Mesenchymal stem cell (in vitro differentiated cells and primary cell): ENCODE data around the gene COPS2.
"Not testable (repeated sequence)": the region's sequence is repeated elsewhere in the genome, so short reads cannot be mapped to it uniquely, and the experiment has no call there.

ENCODE experiments used
- DNase-seq: peaks from one replicate; pipeline ENCODE4 v3.0.0-alpha.2; 2013
- H2AFZ ChIP-seq: one replicate; pipeline ENCODE4 v1.6.1; 2013; ENCODE audit warnings: low read depth, mild to moderate bottlenecking, control low read depth, inconsistent platforms, low read length, moderate library complexity
- H2AK5ac ChIP-seq: 2 replicates; pipeline ENCODE4 v1.6.1; 2013; ENCODE audit warnings: low read length, moderate library complexity, mild to moderate bottlenecking, inconsistent platforms; ENCODE audit not compliant: severe bottlenecking
- H2BK120ac ChIP-seq: one replicate; pipeline ENCODE4 v1.6.1; 2013; ENCODE audit warnings: low read depth, mild to moderate bottlenecking, inconsistent platforms, low read length, moderate library complexity
- H2BK12ac ChIP-seq, 2 experiments: one replicate each; pipeline ENCODE4 v1.6.1; 2013; ENCODE audit warnings: inconsistent platforms in 2 of 2, low read length in 2 of 2, mild to moderate bottlenecking in 2 of 2, moderate library complexity in 2 of 2, control low read depth in 1 of 2
- H2BK15ac ChIP-seq: one replicate; pipeline ENCODE4 v1.6.1; 2013; ENCODE audit warnings: mild to moderate bottlenecking, low read depth, inconsistent platforms; ENCODE audit not compliant: poor library complexity, severe bottlenecking
- H2BK5ac ChIP-seq: 2 replicates; pipeline ENCODE4 v1.6.1; 2013; ENCODE audit warnings: low read depth, mild to moderate bottlenecking, low read length, control low read depth, inconsistent platforms; ENCODE audit not compliant: poor library complexity, severe bottlenecking
- H3K14ac ChIP-seq, 2 experiments: one replicate each; pipeline ENCODE4 v1.6.1; 2013; ENCODE audit warnings: inconsistent platforms in 2 of 2, low read length in 2 of 2, control low read depth in 1 of 2, mild to moderate bottlenecking in 1 of 2, moderate library complexity in 1 of 2
- H3K18ac ChIP-seq, 2 experiments: one replicate each; pipeline ENCODE4 v1.6.1; 2013; ENCODE audit warnings: inconsistent platforms in 2 of 2, low read length in 2 of 2, control low read depth in 1 of 2, low read depth in 1 of 2, mild to moderate bottlenecking in 1 of 2
- H3K23ac ChIP-seq, 2 experiments: one replicate each; pipeline ENCODE4 v1.6.1; 2013; ENCODE audit warnings: inconsistent platforms in 2 of 2, low read length in 2 of 2, mild to moderate bottlenecking in 2 of 2, moderate library complexity in 2 of 2, control low read depth in 1 of 2
- H3K27ac ChIP-seq: 2 replicates; pipeline ENCODE4 v1.5.1; 2013; ENCODE audit warnings: mild to moderate bottlenecking, moderate library complexity, low read length, control low read depth, inconsistent platforms; ENCODE audit not compliant: poor library complexity, severe bottlenecking
- H3K27me3 ChIP-seq, 2 experiments: 2 replicates each; pipeline versions ENCODE4 v1.6.1 to v1.7.0; 2013; ENCODE audit warnings: low read length in 2 of 2, mild to moderate bottlenecking in 2 of 2, moderate library complexity in 2 of 2, control low read depth in 1 of 2, inconsistent platforms in 1 of 2; ENCODE audit not compliant: control insufficient read depth in 1 of 2, insufficient read depth in 1 of 2
- H3K36me3 ChIP-seq, 2 experiments: 2 replicates each; pipeline versions ENCODE4 v1.6.1 to v1.7.0; 2013; ENCODE audit warnings: low read length in 2 of 2, control low read depth in 1 of 2, inconsistent platforms in 1 of 2, low read depth in 1 of 2, mild to moderate bottlenecking in 1 of 2; ENCODE audit not compliant: insufficient read depth in 2 of 2, control insufficient read depth in 1 of 2
- H3K4ac ChIP-seq, 2 experiments: one replicate each; pipeline ENCODE4 v1.6.1; 2013; ENCODE audit warnings: inconsistent platforms in 2 of 2, low read length in 2 of 2, mild to moderate bottlenecking in 2 of 2, moderate library complexity in 2 of 2, control low read depth in 1 of 2, low read depth in 1 of 2
- H3K4me1 ChIP-seq: 2 replicates; pipeline ENCODE4 v1.6.1; 2013; ENCODE audit warnings: low read depth, low read length, control low read depth; ENCODE audit not compliant: control insufficient read depth, insufficient read depth
- H3K4me2 ChIP-seq: 2 replicates; pipeline ENCODE4 v1.6.1; 2013; ENCODE audit warnings: low read length, mild to moderate bottlenecking, inconsistent platforms; ENCODE audit not compliant: poor library complexity, severe bottlenecking
- H3K4me3 ChIP-seq, 2 experiments: 2 replicates each; pipeline versions ENCODE4 v1.5.1 to v1.7.0; 2013; ENCODE audit warnings: low read length in 2 of 2, mild to moderate bottlenecking in 2 of 2, control low read depth in 1 of 2, low read depth in 1 of 2; ENCODE audit not compliant: insufficient read depth in 1 of 2
- H3K79me1 ChIP-seq: replicated peaks from 2 replicates; pipeline ENCODE4 v1.6.1; 2013; ENCODE audit warnings: mild to moderate bottlenecking, control low read depth, low read length, inconsistent platforms; ENCODE audit not compliant: poor library complexity, severe bottlenecking
- H3K9ac ChIP-seq: 2 replicates; pipeline ENCODE4 v1.7.0; 2013; ENCODE audit warnings: mild to moderate bottlenecking, low read length, moderate library complexity
- H3K9me3 ChIP-seq: 2 replicates; pipeline ENCODE4 v1.7.0; 2013; ENCODE audit warnings: mild to moderate bottlenecking, low read length; ENCODE audit not compliant: control insufficient read depth
- H4K8ac ChIP-seq: one replicate; pipeline ENCODE4 v1.6.1; 2013; ENCODE audit warnings: inconsistent platforms, mild to moderate bottlenecking, low read length, moderate library complexity
- H4K91ac ChIP-seq: one replicate; pipeline ENCODE4 v1.6.1; 2013; ENCODE audit warnings: mild to moderate bottlenecking, low read length, inconsistent platforms
- WGBS: methylation state at CpG from one replicate; pipeline ENCODE4 v1.1.7; 2013; ENCODE audit warnings: mixed read lengths; 5-methylcytosine and 5-hydroxymethylcytosine counted together

The COPS2 gene

DNA sequence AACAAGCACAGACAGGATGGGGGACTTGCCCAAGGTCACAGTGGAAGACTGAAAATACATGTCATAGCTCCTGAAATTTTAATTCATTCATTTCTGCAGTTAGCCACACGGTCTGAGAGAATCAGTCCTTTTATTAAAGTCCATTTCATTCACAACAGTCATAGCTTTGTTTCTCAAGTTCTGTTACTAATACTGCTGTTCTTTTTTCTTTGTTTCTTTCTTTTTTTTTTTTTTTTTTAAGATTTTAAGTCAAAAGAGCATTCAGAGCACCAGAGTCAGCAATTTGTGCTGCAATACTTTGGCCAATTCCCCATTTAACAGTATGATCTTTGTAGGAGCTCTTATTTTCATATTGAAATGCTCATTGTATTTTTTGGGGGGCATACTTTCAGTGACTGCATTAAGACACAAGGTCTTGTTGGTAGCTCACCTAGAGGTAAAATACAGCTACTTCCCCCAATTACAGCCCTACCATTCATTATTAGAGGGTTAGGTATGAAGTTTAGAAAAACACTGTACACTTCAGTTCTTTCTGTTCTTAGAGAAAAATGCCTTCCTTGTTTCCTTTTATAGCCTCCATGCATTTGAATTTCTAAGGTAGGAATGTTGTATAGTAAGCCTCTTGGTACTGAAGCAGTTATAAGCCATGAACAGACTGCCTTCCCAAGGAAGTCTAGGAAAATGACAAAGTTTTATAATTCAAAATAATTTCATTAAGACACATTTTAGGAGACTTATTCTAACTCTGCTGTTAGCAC is 24.2 kb upstream of the COPS2 start:
- no peak overlapping the region for H3K27ac ChIP-seq

DNA sequence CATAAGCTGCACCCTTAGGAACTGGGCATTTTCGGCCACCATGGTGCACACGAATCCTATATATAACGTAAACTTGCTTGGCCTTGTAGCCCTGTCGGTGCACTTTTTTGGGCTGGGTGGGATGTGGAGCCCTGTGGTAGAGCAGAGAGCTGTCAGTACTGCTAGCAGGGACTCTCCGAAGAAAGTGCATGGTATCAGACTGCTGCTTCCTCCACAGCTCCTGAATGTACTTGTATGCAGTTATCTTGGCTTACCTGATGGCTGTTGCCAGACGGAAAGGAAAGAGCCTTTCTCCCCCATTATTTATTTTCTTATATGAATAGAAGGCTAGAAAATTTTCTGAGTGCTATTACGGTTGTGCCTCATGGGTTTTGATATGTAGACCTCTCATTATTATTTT is 23.1 kb upstream of the COPS2 start:
- Histone ChIP-seq H3K4me2 (no peak overlapping the region), H4K91ac (no peak overlapping the region), H3K18ac (no peak overlapping the region), H3K27ac (no peak overlapping the region), H3K4me3 (no peak overlapping the region), H3K27me3 (no peaks in the 10 kb centered on the region), H3K36me3 (peaks cover 0 to 11% of the 10 kb centered on the region in 2 experiments), H3K23ac (peak overlapping the region in 1 of 2 experiments; percentile 83), H4K8ac (no peak overlapping the region), H2AFZ (no peak overlapping the region), H3K79me1 (peaks cover 19% of the 10 kb centered on the region), H2BK15ac (no peak overlapping the region), H2BK5ac (no peak overlapping the region), H3K4ac (no peak overlapping the region), H3K9ac (no peak overlapping the region), H2BK12ac (no peak overlapping the region), H3K4me1 (no peaks in the 10 kb centered on the region), H2BK120ac (no peak overlapping the region), H2AK5ac (no peak overlapping the region), H3K14ac (no peak overlapping the region), H3K9me3 (no peaks in the 10 kb centered on the region)
- no peak for DNase-seq
- WGBS: 96% methylated on average over 5 of the region's 7 CpGs

More for the DNA sequence above, 24.2 kb upstream of the COPS2 start:
- Histone ChIP-seq H3K4me2 (no peak overlapping the region), H3K4ac (no peak overlapping the region), H2BK120ac (no peak overlapping the region), H2AK5ac (no peak overlapping the region), H2BK12ac (no peak overlapping the region), H3K27me3 (no peaks in the 10 kb centered on the region), H3K36me3 (peaks cover 0 to 11% of the 10 kb centered on the region in 2 experiments), H3K18ac (no peak overlapping the region), H3K9ac (no peak overlapping the region), H3K14ac (no peak overlapping the region), H3K4me1 (no peaks in the 10 kb centered on the region), H3K23ac (no peak overlapping the region), H4K91ac (no peak overlapping the region), H3K79me1 (peaks cover 16% of the 10 kb centered on the region), H2BK15ac (no peak overlapping the region), H2AFZ (no peak overlapping the region), H3K9me3 (no peaks in the 10 kb centered on the region), H4K8ac (no peak overlapping the region), H2BK5ac (no peak overlapping the region), H3K4me3 (no peak overlapping the region)
- no peak for DNase-seq
- WGBS: 100% methylated on average over 1 of the region's 1 CpG

DNA sequence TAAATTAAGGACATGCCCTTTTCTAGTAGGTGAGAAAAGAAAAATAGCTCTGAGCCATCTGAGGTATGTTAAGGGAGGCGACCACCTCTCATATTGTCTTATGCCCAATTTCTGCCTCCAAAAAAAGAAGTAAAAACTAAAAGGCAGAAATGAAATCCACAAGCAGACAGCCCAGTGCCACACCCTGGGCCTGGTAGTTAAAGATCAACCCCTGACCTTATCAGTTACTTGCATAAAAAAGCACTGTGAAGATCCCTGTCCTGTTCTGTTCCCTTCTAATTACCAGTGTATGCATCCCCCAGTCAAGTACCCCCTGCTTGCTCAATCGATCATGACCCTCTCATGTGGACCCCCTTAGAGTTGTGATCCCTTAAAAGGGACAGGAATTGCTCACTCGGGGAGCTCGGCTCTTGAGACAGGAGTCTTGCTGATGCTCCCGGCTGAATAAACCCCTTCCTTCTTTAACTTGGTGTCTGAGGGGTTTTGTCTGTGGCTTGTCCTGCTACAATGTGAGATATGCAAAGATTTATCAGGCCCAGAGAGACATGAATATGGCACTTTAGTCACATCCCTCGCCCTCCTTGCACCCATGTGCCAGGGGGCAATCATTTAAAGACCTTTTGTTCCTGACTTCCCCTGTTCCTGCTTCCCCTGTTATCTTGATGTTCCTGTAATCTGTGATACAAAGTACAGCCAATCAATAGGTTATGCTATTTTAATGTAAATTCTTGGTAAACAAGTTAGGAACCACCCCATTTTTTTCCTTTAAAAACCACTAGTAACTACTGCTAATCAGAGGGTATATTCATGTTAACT is 20.4 kb upstream of the COPS2 start:
- H3K23ac ChIP-seq, H3K4me2 ChIP-seq, H2BK120ac ChIP-seq, H3K4ac ChIP-seq, H4K91ac ChIP-seq, H3K27me3 ChIP-seq, H3K18ac ChIP-seq, H3K4me3 ChIP-seq, H2BK15ac ChIP-seq, H3K27ac ChIP-seq, H3K4me1 ChIP-seq, H3K9ac ChIP-seq, H2BK12ac ChIP-seq, H2AK5ac ChIP-seq, H2BK5ac ChIP-seq, H2AFZ ChIP-seq, H3K9me3 ChIP-seq, H4K8ac ChIP-seq, H3K14ac ChIP-seq, H3K36me3 ChIP-seq, DNase-seq: not testable (repeated sequence)
- 100% methylated on average over 5 of the region's 6 CpGs for WGBS
- H3K79me1 ChIP-seq: peaks cover 17% of the 10 kb centered on the region

DNA sequence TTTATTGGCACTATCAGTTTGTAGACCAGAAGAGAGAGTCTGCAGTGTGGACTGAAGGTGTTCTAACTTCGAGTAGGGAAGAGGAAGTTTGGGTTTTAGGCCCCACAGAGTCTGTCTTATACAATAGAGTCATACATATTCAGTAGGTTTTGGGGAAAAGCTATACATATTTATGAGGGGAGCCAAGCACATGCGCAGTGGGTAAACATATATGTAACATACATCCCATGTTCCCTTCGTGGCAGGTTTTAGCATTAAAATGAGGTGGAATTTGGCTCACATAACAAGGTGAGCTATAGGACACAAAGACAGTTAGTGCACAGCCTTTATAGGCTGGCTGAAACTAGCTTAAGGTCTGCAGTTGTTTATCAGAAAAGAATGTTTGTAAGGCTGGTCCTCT is 19.5 kb upstream of the COPS2 start:
- Histone ChIP-seq H2BK12ac (no peak overlapping the region), H3K36me3 (peaks cover 0 to 8% of the 10 kb centered on the region in 2 experiments), H3K9me3 (no peaks in the 10 kb centered on the region), H3K79me1 (peaks cover 15% of the 10 kb centered on the region), H2AK5ac (no peak overlapping the region), H4K8ac (no peak overlapping the region), H2BK120ac (no peak overlapping the region), H3K4me2 (no peak overlapping the region), H4K91ac (no peak overlapping the region), H3K4me1 (peaks cover 5% of the 10 kb centered on the region), H2BK5ac (no peak overlapping the region), H3K9ac (no peak overlapping the region), H3K18ac (no peak overlapping the region), H2BK15ac (no peak overlapping the region), H3K27me3 (no peaks in the 10 kb centered on the region), H3K23ac (no peak overlapping the region), H3K4me3 (no peak overlapping the region), H3K27ac (no peak overlapping the region), H3K14ac (no peak overlapping the region), H3K4ac (no peak overlapping the region), H2AFZ (no peak overlapping the region)
- WGBS: 95% methylated on average over 2 of the region's 3 CpGs
- DNase-seq: no peak
